ENCODE measurements around the gene ITPR2.
A peak's percentile ranks its signal among the peaks of the same experiment; 100 is the strongest.

ITPR2 gene

GRCh38 chr12:26769611-26770010 lies 63.4 kb downstream of the ITPR2 start:
- Histone ChIP-seq H3K9me2 (replicated peaks; ENCODE audit: low read depth, low read length) (no peaks in the 10 kb centered on the region), H2AFZ (ENCODE audit: low read length) (no peak overlapping the region), H3F3A (ENCODE audit: low read depth) (no peaks in the 10 kb centered on the region), H3K79me2 (ENCODE audit: insufficient read depth, low read length) (no peaks in the 10 kb centered on the region), H4K20me1 (ENCODE audit: insufficient read depth, low read length, poor library complexity, severe bottlenecking) (no peaks in the 10 kb centered on the region), H3K36me3 (ENCODE audit: insufficient read depth, low read length) (no peaks in the 10 kb centered on the region), H3K27me3 (ENCODE audit: insufficient read depth, low read length, poor library complexity, severe bottlenecking) (no peaks in the 10 kb centered on the region), H3K4me2 (ENCODE audit: low read depth, low read length, poor library complexity, severe bottlenecking) (no peak overlapping the region), H3K4me3 (ENCODE audit: low read length, poor library complexity, severe bottlenecking) (no peak overlapping the region), H3K4me1 (ENCODE audit: insufficient read depth, low read length, poor library complexity, severe bottlenecking) (peaks cover 25% of the 10 kb centered on the region), H3K9ac (ENCODE audit: low read depth, low read length, poor library complexity, severe bottlenecking) (no peak overlapping the region), H3K9me3 (ENCODE audit: insufficient read depth, low read depth, low read length) (no peaks in the 10 kb centered on the region)
- TF ChIP-seq EZH2phosphoT487 (IDR thresholded peaks at IDR 0.05; ENCODE audit: borderline replicate concordance), result no peak
- no peak for TF ChIP-seq CTCF (conservative IDR thresholded peaks at IDR 0.05; ENCODE audit: low read length)

GRCh38 chr12:26768611-26769603 lies 64.1 kb downstream of the ITPR2 start:
- Histone ChIP-seq H3K79me2 (ENCODE audit: insufficient read depth, low read length) (no peaks in the 10 kb centered on the region), H3K4me2 (ENCODE audit: low read depth, low read length, poor library complexity, severe bottlenecking) (peak overlapping the region; percentile 1), H3K4me3 (ENCODE audit: low read length, poor library complexity, severe bottlenecking) (no peak overlapping the region), H2AFZ (ENCODE audit: low read length) (no peak overlapping the region), H3K27me3 (ENCODE audit: insufficient read depth, low read length, poor library complexity, severe bottlenecking) (no peaks in the 10 kb centered on the region), H3K9me2 (replicated peaks; ENCODE audit: low read depth, low read length) (no peaks in the 10 kb centered on the region), H3K4me1 (ENCODE audit: insufficient read depth, low read length, poor library complexity, severe bottlenecking) (peaks cover 25% of the 10 kb centered on the region), H3K9ac (ENCODE audit: low read depth, low read length, poor library complexity, severe bottlenecking) (no peak overlapping the region), H4K20me1 (ENCODE audit: insufficient read depth, low read length, poor library complexity, severe bottlenecking) (no peaks in the 10 kb centered on the region), H3K9me3 (ENCODE audit: insufficient read depth, low read depth, low read length) (no peaks in the 10 kb centered on the region), H3K36me3 (ENCODE audit: insufficient read depth, low read length) (no peaks in the 10 kb centered on the region), H3F3A (ENCODE audit: low read depth) (no peaks in the 10 kb centered on the region)
- no peak for TF ChIP-seq EZH2phosphoT487 (IDR thresholded peaks at IDR 0.05; ENCODE audit: borderline replicate concordance)
- no peak for TF ChIP-seq CTCF (conservative IDR thresholded peaks at IDR 0.05; ENCODE audit: low read length)

GRCh38 chr12:26767865-26768264 lies 65.1 kb downstream of the ITPR2 start:
- Histone ChIP-seq H3K79me2 (ENCODE audit: insufficient read depth, low read length) (no peaks in the 10 kb centered on the region), H3F3A (ENCODE audit: low read depth) (no peaks in the 10 kb centered on the region), H3K4me3 (ENCODE audit: low read length, poor library complexity, severe bottlenecking) (no peak overlapping the region), H3K4me1 (ENCODE audit: insufficient read depth, low read length, poor library complexity, severe bottlenecking) (peaks cover 17% of the 10 kb centered on the region), H3K9me3 (ENCODE audit: insufficient read depth, low read depth, low read length) (no peaks in the 10 kb centered on the region; the same call in 1 of the 2 replicates), H3K27me3 (ENCODE audit: insufficient read depth, low read length, poor library complexity, severe bottlenecking) (no peaks in the 10 kb centered on the region), H2AFZ (ENCODE audit: low read length) (no peak overlapping the region), H3K36me3 (ENCODE audit: insufficient read depth, low read length) (no peaks in the 10 kb centered on the region), H4K20me1 (ENCODE audit: insufficient read depth, low read length, poor library complexity, severe bottlenecking) (no peaks in the 10 kb centered on the region), H3K4me2 (ENCODE audit: low read depth, low read length, poor library complexity, severe bottlenecking) (no peak overlapping the region), H3K9me2 (replicated peaks; ENCODE audit: low read depth, low read length) (no peaks in the 10 kb centered on the region), H3K9ac (ENCODE audit: low read depth, low read length, poor library complexity, severe bottlenecking) (no peak overlapping the region)
- no peak for TF ChIP-seq CTCF (conservative IDR thresholded peaks at IDR 0.05; ENCODE audit: low read length)
- no peak for TF ChIP-seq EZH2phosphoT487 (IDR thresholded peaks at IDR 0.05; ENCODE audit: borderline replicate concordance)

All from Loucy (cell line).